GM18507 (cell line): ENCODE measurements around the gene ITGA8.

Experiments
- DNase-seq: peaks from one replicate; pipeline ENCODE4 v3.0.0; 2011; ENCODE audit warnings: low read depth; ENCODE audit not compliant: insufficient read length; ENCODE audit errors: extremely low spot score
- FAIRE-seq: peaks from 2 replicates; lab custom pipeline; 2011; peaks lifted over from hg19 to GRCh38; lab: Jason Lieb, UNC

The ITGA8 gene

DNA sequence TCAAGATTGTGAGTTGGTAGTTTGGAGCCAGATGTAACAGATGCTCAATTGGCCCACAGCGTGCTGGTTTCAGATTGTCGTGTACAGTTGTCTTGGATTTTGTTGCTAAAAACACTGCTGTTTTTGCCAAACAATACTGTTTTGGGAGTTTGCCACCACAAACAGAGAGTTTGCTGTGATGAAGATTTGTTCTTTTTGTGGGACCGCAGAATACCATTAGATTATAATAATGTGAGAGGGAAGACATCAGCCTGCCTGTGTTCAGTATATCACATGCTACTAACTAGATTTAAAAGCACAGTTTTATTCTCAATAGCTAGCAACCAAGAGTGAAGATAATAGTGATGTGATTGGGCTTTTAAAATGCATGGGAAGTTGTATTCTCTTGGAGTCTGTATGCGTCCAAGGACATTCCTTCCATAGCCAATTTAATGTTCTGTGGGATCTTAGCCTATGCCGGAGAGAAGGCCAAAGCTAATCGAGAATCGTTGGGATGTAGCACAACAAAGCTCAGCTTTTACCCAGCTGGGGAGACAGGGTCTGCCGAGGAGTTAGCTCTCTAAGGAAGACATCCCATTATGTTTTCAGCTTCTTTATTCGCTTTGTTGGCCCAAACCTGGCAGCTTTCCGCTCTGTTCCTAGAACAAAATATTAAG is 18.7 kb upstream of the ITGA8 start:
- DNase-seq (no peak), FAIRE-seq (no peak)

DNA sequence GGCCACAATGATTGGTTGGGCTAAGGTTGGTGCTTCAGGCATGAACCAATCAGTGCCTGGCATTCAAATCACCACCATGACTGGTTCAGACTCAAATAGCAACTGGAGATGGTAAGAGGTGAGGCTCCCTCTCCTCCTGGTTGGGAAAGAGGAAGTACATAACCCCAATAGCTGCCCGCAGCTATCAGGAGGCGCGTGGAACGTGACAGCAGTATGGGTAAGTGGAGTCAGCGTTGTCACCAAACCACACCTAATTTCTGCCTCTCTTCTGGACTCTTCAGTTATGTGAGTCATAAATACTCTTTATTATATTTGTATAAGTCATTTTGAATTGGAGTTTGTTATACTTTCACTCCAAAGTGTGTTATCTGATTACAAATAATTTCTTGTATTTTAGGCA is 17.9 kb upstream of the ITGA8 start:
- no peak for FAIRE-seq
- DNase-seq: no peak

DNA sequence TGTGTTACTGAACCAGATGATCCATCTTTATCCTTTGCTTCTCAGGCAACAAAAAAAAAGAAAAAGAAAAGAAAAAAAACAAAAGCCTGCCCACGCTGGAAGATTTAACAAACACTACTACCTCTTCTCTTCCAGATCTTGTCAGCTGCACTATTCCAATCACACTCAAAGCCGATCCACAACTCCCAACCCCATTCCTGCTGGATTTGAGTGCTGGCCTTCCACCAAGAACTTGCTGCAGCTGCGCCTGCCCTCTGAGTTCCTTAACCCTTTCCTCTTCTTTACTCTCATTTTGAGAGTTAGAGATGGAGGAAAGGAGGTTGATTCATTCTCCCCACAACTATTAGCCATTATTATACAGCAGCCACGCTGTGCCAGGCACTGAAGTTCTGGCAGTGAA is 16.0 kb upstream of the ITGA8 start:
- DNase-seq (no peak), FAIRE-seq (no peak)

DNA sequence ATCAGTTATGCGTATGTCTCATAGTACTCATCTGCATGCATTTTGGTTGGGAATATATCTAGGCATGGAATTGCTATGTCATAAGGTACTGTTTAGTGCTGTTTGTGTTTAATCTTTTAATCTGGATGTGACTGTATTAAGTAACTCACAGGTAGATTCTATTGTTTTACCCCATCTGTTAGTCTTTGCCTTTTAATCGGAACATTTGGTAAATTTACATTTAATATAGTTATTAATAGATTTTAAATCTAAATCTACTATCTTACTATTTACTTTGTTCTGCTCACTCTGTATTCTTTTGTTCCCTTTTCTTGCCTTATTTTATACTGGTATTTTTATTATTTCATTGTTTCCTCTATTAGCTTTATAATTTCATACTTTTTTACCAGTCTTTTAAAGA is 10.6 kb upstream of the ITGA8 start:
- DNase-seq (no peak), FAIRE-seq (no peak)

DNA sequence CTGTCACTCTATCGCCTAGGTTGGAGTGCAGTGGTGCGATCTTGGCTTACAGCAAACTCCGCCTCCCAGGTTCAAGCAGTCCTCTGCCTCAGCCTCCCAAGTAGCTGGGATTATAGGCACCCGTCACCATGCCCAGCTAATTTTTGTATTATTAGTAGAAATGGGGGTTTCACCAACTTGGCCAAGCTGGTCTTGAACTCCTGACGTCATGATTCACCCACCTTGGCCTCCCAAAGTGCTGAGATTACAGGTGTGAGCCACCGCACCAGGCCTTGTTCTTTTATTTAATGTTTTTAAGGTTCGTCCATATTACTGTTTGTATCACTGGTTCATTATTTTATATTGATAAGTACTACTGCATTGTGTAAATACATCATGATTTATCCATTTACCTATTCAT is 10.2 kb upstream of the ITGA8 start:
- FAIRE-seq: no peak
- no peak for DNase-seq

DNA sequence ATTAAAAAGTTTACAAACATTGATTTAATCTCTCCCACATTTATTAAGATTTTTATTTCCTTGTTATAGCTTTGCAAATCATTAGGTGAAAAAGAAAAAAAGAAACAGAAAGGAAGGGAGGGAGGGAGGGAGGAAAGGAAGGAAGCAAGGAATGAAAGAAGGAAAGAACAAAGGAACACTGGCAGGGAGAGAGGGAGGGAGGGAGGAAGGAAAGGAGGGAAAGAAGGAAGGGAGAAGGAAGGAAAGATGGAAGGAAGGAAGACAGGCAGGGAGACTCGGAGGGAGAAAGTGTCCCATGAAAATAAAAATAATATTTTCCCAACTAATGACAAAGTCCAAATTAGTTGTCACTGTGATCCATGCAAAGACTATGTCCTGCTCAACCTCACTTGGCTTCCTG is 6.3 kb upstream of the ITGA8 start:
- no peak for FAIRE-seq
- DNase-seq: no peak

DNA sequence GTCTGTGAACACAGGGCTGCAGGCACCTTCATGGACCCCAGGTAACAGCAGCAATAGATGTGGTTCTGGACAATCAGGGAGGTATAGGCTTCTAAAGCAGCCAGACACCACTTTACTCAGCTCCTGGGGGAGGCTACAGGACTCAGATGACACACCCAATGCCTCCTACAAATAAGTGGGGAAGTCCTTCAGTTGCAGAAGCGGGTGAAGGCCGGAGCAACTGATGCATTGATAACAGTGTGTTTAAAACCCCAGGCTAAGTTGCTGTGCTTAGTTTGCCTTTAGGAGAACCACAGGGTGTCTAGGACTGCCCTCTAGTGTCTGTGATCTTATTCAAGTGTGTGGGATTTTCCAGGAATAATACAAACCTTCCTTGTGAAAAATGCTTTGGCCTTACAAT is 5.9 kb upstream of the ITGA8 start:
- no peak for DNase-seq
- FAIRE-seq: peak; percentile 29

DNA sequence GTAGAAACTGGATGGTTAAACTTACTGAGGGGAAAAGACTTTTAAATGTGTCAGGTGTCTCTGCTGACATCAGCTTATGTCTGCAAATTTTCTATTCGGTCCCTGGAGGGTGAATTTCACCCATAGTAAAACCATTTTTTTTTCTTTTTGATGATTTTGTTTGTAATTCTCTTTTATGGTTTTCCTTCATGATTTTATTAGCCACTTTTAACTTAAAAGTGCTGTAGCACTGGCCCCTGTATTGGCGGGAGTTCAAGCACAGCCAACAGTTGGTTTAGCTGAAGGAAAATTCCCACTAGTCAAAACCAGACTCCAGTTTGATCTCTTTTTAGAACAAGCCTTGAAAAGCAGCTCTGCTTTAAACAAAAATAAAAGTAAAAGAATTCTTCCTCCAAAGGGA is 5.0 kb upstream of the ITGA8 start:
- FAIRE-seq: no peak
- DNase-seq: no peak

DNA sequence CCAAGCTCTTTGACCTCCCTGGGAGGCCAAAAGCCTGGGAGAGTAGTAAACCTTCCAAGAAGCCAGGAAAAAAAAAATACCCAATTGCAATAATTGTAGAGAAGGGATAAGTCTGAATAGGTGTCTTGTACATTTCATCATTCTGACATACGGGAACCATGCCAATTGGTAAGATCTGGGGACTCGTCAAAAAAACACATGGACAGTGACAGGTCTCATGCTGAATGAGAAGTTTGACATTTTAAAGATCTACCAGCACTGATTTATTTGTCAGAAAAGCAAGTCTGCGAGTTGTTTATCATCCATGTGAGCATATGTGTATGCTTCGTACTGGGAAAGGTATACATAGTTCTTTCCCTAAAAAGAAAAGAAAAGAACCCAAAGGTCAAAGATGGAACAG is 4.1 kb upstream of the ITGA8 start:
- no peak for FAIRE-seq
- no peak for DNase-seq

DNA sequence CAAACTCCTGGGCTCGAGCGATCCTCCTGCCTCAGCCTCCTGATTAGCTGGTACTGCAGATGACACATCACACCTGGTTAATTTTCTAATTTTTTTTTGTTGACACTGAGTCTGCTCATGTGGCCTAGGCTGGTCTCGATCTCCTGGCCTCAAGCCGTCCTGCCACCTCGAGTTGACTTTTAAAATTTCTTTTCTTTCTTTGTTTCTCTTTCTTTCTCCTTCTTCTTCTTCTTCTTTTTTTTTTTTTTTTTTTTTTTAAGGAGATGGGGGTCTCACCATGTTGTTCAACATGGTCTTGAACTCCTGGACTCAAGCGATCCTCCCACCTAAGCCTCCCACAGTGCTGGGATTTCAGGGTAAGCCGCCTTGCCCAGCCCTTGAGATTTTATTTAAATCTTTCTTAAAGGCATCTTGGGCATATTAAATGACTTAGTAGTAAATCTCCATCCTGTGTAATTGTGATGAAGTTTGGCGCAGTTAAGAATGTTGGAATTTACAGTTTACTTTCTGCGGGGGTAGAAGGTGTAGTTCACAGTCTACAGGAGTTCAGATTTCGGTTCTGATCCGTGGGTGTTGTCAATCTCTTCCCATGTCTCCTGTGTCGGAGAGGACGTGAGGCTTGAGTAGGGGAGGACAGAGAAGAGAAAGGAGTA is 1.0 kb upstream of the ITGA8 start:
- no peak for FAIRE-seq
- DNase-seq: no peak

DNA sequence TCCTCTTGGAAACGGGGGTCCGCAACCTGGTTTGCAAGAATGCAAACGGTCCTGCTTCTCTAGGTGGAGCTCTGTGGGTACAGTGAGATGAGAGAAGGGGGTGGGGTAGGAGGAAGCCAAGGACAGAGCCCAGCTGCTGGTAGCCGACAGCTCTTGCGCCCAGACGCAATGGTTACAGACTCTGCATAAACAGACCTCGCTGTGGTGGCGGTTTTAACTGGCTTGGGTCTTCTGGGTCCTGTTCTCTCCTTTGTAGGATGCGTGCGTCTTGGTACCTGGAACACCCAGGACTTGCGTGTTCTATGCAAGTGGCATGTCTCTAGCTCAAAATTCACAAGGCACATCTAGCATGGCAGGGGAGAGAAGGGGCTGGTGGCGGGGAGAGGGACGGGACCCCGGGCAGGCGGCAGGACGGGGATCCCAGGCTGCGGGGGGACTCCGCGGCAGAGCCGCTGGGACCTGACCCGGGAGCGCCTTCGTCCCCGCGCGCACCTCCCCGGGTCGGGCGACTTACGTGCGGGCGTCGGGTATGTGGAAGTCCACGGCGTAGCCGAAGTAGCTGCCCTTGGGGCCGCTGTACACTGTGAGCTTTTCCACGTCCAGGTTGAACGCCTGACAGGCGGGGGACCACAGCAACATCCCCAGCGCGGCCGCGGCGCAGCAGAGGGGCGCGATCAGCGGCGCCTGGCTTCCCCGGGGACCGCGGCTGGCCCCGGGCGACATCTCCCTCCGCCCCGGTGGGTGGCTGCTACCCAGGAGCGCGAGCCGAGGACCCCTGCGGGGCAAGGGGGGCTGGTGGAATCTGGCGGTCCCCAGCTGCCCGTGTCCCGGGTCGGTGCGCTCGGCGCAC is 448 bp downstream of the ITGA8 start:
- DNase-seq (no peak), FAIRE-seq (no peak)

DNA sequence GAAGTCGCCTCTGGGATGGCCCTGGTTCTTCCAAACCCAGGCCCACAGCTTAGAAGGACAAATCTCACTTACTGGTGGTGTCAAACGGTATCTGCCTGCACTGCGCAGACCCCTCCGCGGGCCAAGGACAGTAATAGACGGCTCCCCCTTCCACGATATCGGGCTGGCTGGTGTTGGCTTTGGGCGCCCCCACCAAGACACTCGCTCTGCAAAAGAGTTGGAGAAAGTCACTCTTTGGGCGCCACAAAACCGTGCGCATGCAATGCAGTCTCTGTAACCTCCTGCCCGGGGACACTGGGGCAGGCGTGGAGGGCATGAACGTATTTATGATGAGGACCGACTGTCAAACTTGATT is 1.1 kb downstream of the ITGA8 start:
- DNase-seq (no peak), FAIRE-seq (no peak)

DNA sequence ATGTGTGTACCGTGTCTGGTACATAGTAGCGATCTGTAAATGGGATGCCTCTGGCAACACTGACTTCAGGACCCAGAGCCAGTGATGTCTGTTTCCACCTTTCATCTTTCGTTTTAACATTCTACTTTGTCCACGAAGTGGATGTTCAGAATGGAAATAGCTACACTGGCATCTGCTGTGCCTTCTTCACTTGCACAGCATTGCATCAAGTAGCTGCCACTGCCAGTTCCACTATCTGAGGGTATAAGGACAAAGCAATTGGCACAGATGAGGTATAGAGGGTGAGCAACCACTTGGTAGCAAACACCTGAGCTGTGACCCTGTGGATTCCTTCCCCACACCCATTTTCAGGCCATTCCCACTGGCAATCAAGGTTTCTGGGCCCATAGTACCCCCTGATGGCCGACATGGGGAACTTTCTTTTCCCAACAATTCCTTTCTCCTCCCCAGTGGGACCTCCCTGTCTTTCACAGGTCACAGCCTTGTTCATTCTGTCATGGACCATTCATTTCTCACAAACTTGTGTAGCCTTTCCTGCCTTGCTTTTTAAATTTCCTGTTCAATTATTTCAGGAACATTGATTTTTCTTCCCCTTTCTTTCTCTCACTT is 4.0 kb downstream of the ITGA8 start:
- no peak for DNase-seq

DNA sequence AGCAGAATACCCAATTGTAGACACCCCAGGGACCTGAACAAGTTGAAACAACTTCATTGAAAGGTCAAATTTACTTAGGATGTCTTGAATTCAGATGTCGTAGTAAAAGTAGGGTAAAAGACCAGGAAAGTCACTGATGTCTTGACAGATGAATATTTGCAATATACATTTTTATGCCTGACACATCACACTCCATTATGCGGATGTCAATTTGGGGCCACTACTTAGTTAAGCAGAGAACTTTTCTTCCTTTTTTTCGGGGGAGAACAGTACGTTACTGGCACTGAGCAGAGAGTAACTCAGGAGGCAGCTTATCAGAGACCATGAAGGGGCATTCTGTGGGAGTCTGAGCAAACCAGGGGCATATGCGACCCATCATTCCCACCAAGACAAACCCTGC is 4.9 kb downstream of the ITGA8 start:
- no peak for DNase-seq
- FAIRE-seq: no peak

More for the DNA sequence above, 4.0 kb downstream of the ITGA8 start:
- FAIRE-seq: no peak

DNA sequence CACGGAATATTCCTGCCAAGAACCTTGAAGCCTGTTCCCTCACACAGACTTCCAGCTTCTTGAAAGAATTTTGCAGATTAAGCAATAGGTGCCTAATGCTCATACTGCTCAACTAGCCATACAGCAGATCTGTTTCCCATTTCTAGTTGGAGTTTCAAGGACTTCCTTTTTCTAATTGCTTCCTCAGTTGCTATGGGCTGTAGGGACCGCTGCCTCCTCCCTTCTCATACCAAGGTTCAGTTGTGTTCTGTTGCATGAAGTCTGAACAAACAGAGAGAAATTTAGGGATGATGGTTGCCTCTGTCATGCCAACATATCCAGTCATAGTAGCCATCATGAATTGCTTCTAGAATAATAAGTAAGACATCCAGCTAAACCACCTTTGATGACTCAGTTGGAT is 6.8 kb downstream of the ITGA8 start:
- DNase-seq: no peak
- no peak for FAIRE-seq

DNA sequence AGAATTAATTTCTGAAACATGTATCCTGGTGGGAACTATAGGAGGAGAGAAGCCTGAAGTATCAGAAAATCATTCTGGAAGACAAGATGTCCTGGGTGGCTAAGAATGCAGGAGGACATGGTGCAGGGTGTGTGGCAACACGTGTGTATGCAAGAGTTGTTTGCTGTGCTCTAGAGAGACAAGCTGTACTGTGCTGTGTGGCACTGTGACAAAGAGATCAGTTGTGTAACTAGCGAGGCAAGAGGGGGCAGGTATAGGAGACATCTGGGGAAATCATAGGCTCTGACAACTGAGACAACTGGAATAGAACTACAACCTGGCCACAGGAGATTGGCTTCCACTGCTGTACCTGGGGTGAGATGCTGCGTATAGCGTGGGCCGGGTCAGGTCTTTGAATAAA is 9.3 kb downstream of the ITGA8 start:
- DNase-seq (no peak), FAIRE-seq (no peak)

DNA sequence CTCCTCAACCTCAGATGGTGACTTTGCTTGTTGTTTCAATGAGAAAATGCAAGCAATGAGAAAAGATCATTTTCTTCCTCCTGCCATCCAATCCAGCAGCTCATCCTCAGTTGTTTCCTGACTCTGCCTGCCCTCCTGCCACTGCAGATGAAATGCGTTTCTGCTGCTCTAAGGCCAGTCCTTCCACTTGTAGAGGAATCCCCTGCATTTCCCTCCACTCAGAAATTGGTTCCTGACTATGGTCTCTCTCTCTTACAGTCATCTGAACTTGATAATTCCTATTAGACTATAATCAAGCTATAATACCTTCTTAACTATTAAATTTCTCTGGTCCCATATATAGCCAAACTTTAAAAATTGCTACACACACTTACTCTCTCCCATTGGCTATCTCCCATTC is 14.4 kb downstream of the ITGA8 start:
- FAIRE-seq: no peak

DNA sequence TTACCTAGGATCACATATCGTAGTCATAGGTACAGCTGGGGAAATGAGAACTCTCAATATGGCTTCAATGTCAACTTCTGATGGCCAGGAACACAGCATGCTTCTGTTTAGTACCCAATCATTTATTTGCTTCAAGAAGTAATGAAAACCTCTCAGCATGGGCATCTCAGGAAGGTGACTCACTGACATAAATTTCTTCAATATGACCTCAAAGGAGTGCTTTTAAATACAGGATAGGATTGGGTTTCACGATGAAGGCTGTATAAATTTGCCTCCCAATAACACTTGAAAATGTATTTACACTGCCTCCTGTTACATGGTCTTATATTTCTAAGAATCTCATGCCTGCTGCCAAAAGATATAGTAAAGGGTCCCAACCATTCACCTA is 15.1 kb downstream of the ITGA8 start:
- no peak for DNase-seq
- FAIRE-seq: no peak

More for the DNA sequence above, 14.4 kb downstream of the ITGA8 start:
- DNase-seq: no peak

DNA sequence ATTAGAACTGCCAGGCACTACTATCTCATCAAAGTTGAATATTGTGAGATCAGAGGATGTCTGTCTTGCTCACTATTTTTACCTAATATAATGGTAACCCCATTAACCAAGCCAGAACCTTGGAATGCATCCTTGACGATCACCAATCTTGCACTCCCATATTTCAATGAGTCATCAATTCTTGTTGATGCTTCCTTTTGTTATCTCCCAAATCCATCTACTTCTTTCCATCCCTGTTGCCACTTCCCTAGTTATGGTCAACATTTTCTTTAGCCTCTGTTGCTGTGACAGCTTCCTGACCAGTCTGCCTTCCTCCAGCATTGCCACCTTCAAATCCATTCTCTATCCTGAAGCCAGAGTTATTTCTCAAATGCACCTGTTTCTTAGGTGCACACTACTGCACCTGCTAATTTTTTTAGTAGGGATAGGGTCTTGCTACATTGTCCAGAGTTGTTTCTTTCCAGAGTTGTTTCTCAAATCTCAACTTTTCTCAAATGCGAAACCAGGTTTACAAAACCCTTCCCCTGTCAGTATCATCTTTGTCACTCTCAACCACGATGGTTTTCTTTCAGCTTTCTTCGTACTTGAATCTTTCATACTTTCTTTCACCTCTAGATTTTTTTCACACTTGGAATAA is 15.7 kb downstream of the ITGA8 start:
- DNase-seq: no peak
- no peak for FAIRE-seq
